Activated T-helper 1 cell treated with anti-CD3 and anti-CD28 coated beads, Interleukin-2, amount 50 U/mL, for 16 hours (primary cell): Measurements from ENCODE around the gene BCAN.

Experiments used
- DNase-seq, 2 donors: peaks; one replicate each; pipeline ENCODE4 v3.0.0-alpha.2; 2020; ENCODE audit warnings: low read depth in 1 of 2, low spot score in 1 of 2

The BCAN gene

GRCh38 chr1:156676114-156676819, 34.4 kb downstream of the BCAN start:
- DNase-seq: no peak

GRCh38 chr1:156676820-156677615, 35.1 kb downstream of the BCAN start, which contains the start of gene NES:
TSS of gene NES (minus strand) at chr1:156677407. CDS start at chr1:156677264, 143 bp downstream.
- DNase-seq: no peak

- no peak for DNase-seq
Measured at GRCh38 chr1:156677616-156678596, 36.0 kb downstream of the BCAN start.

- no peak for DNase-seq
Measured at GRCh38 chr1:156680056-156680455, 38.1 kb downstream of the BCAN start.

GRCh38 chr1:156681196-156681960, 39.5 kb downstream of the BCAN start:
- DNase-seq: no peak

GRCh38 chr1:156682166-156682890, 40.4 kb downstream of the BCAN start:
- DNase-seq: no peak

GRCh38 chr1:156684227-156684782, 42.4 kb downstream of the BCAN start:
- DNase-seq: no peak

- DNase-seq: peak; percentile 57 to 62
Measured at GRCh38 chr1:156689035-156689952, 47.4 kb downstream of the BCAN start.

- DNase-seq: no peak
Measured at GRCh38 chr1:156689953-156690674, 48.2 kb downstream of the BCAN start.

GRCh38 chr1:156690675-156691036, 48.7 kb downstream of the BCAN start:
- no peak for DNase-seq

- DNase-seq: no peak
Measured at GRCh38 chr1:156691191-156691590, 49.3 kb downstream of the BCAN start.

GRCh38 chr1:156691665-156692440, 49.9 kb downstream of the BCAN start:
- DNase-seq: no peak

GRCh38 chr1:156692441-156692924, 50.6 kb downstream of the BCAN start:
- DNase-seq: no peak

- DNase-seq: no peak
Measured at GRCh38 chr1:156692925-156693847, 51.3 kb downstream of the BCAN start.

- DNase-seq: no peak
Measured at GRCh38 chr1:156693848-156694689, 52.2 kb downstream of the BCAN start.
